CD4-positive, alpha-beta T cell (primary cell): ENCODE measurements around the gene PLRG1. TPM values are rescaled to one million over a fixed set of nuclear protein-coding genes. Genes with fewer than 3 reads are reported as not detected.

Experiments
- ATAC-seq: fragments of 200-7000 bp; cut with Tn5 transposase; one replicate; pipeline ENCODE4 v1.10.0; 2022; ENCODE audit warnings: mild to moderate bottlenecking; ENCODE audit not compliant: poor library complexity
- CTCF ChIA-PET: fragments of 350-600 bp; sonication (Branson Sonifier 250); formaldehyde crosslinking; loops from one replicate; lab custom pipeline; 2021; ENCODE audit warnings: antibody characterized with exemption, inconsistent platforms; lab: Charles Lee
- POLR2A ChIA-PET: fragments of 350-600 bp; sonication (Branson Sonifier 250); formaldehyde crosslinking; loops from one replicate; lab custom pipeline; 2021; ENCODE audit warnings: antibody characterized with exemption, inconsistent platforms; lab: Charles Lee
- DNase-seq, 14 experiments: peaks; one replicate each; pipeline ENCODE4 v3.0.0-alpha.2; 2013 to 2020; ENCODE audit warnings: mixed read lengths in 2 of 14
- H3K27ac ChIP-seq, 2 donors: one replicate each; pipeline versions ENCODE4 v1.5.1 to v1.7.0; 2013; ENCODE audit warnings: low read length in 2 of 2, low read depth in 1 of 2, mild to moderate bottlenecking in 1 of 2
- H3K27me3 ChIP-seq, 2 experiments: 1 replicate in 1 of 2; 2 replicates in 1 of 2; pipeline versions ENCODE4 v1.6.1 to v1.7.0; 2013; ENCODE audit warnings: low read length in 2 of 2, control low read depth in 1 of 2, mild to moderate bottlenecking in 1 of 2, moderate library complexity in 1 of 2; ENCODE audit not compliant: insufficient read depth in 2 of 2, control insufficient read depth in 1 of 2
- H3K36me3 ChIP-seq: one replicate; pipeline ENCODE4 v1.6.1; 2013; ENCODE audit warnings: low read length, control low read depth; ENCODE audit not compliant: insufficient read depth
- H3K4me1 ChIP-seq: one replicate; pipeline ENCODE4 v1.6.1; 2013; ENCODE audit warnings: low read length, control low read depth; ENCODE audit not compliant: insufficient read depth
- H3K4me3 ChIP-seq: one replicate; pipeline ENCODE4 v1.5.1; 2013; ENCODE audit warnings: mild to moderate bottlenecking, low read length, moderate library complexity
- H3K9me3 ChIP-seq, 2 experiments: 1 replicate in 1 of 2; 2 replicates in 1 of 2; pipeline versions ENCODE4 v1.6.1 to v1.7.0; 2013; ENCODE audit warnings: low read length in 2 of 2, mild to moderate bottlenecking in 2 of 2, control low read depth in 1 of 2, moderate library complexity in 1 of 2; ENCODE audit not compliant: control insufficient read depth in 1 of 2, insufficient read depth in 1 of 2
- H3K27ac Mint-ChIP-seq: one replicate; pipeline ENCODE4 v1.8.0; 2020; ENCODE audit warnings: mixed read lengths
- H3K27me3 Mint-ChIP-seq: one replicate; pipeline ENCODE4 v1.8.0; 2021; ENCODE audit warnings: mixed read lengths
- H3K36me3 Mint-ChIP-seq: one replicate; pipeline ENCODE4 v1.8.0; 2021; ENCODE audit warnings: low read depth, mixed read lengths
- H3K4me1 Mint-ChIP-seq: one replicate; pipeline ENCODE4 v1.8.0; 2021; ENCODE audit warnings: low read depth, mixed read lengths
- H3K4me3 Mint-ChIP-seq: one replicate; pipeline ENCODE4 v1.8.0; 2020; ENCODE audit warnings: mild to moderate bottlenecking, mixed read lengths
- H3K9me3 Mint-ChIP-seq: one replicate; pipeline ENCODE4 v1.8.0; 2020; ENCODE audit warnings: mixed read lengths
- intact Hi-C, 2 experiments: fragments of 100-400 bp; cut with DNase I in 1 of 2; cut with micrococcal nuclease in 1 of 2; formaldehyde crosslinking; loops; one replicate each; pipeline versions ENCODE4 v1.15.1 to v1.9.0; 2023 to 2025; cut with DNase I, micrococcal nuclease
- total RNA-seq, 174 experiments: library from RNA in 2 of 174; stranded (reverse) in 2 of 174; gene quantifications; one replicate each; pipeline ENCODE4 v1.2.3 and lab custom pipeline; 2021 to 2026
- TF ChIP-seq, protein P1 (sequence below): fragments of 200-600 bp; IDR thresholded peaks from one replicate; pipeline ENCODE4 v1.8.0; 2022; ENCODE audit warnings: antibody characterized with exemption, mild to moderate bottlenecking

PLRG1 gene
- total RNA-seq, 2 experiments from 2014 or later, result 41.1 to 44.8 TPM

DNA sequence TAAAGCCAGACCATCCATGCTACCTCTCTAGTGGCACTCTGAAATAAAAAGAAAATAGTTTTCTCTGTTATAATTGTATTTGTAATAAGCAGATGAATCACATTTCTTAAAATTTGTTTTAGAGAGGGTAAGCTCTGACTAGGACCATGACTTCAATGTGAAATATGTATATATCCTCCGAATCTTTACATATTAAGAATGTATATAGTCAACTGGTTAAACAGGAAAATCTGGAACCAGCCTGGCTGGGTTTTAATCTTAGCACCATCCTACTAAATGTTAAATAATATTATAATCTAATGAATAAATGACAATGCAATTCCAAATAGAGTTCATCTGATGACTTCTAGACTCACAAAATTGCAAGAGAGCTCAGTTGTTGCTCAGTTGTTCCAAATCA lies 14.1 kb upstream of the PLRG1 start:
- Histone ChIP-seq H3K27me3 (no peaks in the 10 kb centered on the region), H3K4me3 (no peak overlapping the region), H3K36me3 (no peaks in the 10 kb centered on the region), H3K27ac (no peak overlapping the region), H3K9me3 (no peaks in the 10 kb centered on the region), H3K4me1 (no peaks in the 10 kb centered on the region)
- ATAC-seq (no peak), DNase-seq (no peak)
- intact Hi-C loops, result no loop called here
- peaks cover 21% of the 10 kb centered on the region for H3K27me3 Mint-ChIP-seq
- H3K36me3 Mint-ChIP-seq, result no peaks in the 10 kb centered on the region
- no peaks in the 10 kb centered on the region for H3K4me1 Mint-ChIP-seq
- H3K4me3 Mint-ChIP-seq, result no peak overlapping the region
- H3K9me3 Mint-ChIP-seq, result no peaks in the 10 kb centered on the region
- ChIA-PET CTCF (interaction anchor here (0.8 kb wide), 1 partner anchor 12 kb away, joined by 3 read pairs; no protein-coding TSS in a partner anchor), POLR2A (no interaction called here)
- TF ChIP-seq, protein P1, sequence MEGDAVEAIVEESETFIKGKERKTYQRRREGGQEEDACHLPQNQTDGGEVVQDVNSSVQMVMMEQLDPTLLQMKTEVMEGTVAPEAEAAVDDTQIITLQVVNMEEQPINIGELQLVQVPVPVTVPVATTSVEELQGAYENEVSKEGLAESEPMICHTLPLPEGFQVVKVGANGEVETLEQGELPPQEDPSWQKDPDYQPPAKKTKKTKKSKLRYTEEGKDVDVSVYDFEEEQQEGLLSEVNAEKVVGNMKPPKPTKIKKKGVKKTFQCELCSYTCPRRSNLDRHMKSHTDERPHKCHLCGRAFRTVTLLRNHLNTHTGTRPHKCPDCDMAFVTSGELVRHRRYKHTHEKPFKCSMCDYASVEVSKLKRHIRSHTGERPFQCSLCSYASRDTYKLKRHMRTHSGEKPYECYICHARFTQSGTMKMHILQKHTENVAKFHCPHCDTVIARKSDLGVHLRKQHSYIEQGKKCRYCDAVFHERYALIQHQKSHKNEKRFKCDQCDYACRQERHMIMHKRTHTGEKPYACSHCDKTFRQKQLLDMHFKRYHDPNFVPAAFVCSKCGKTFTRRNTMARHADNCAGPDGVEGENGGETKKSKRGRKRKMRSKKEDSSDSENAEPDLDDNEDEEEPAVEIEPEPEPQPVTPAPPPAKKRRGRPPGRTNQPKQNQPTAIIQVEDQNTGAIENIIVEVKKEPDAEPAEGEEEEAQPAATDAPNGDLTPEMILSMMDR, result no peak
- H3K27ac Mint-ChIP-seq, result no peak overlapping the region

GRCh38 chr4:154562697-154563254 lies 12.6 kb upstream of the PLRG1 start, which contains the start of gene FGB:
Gene FGB (plus strand): TSS chr4:154563011. CDS start chr4:154563019, 8 bp downstream.
- intact Hi-C loops, result no loop called here
- no peak within 1 kb of the TSS for H3K27ac Mint-ChIP-seq
- ChIA-PET CTCF (interaction anchor here (0.8 kb wide), 1 partner anchor 11 kb away, joined by 4 read pairs; no protein-coding TSS in a partner anchor), POLR2A (interaction anchor here (1.1 kb wide), 1 partner anchor 13 kb away, joined by 4 read pairs; the partner anchor contains the start of gene PLRG1)
- Histone ChIP-seq H3K27ac (no peak within 1 kb of the TSS), H3K9me3 (no peaks in the 10 kb centered on the region), H3K4me3 (no peak within 1 kb of the TSS), H3K36me3 (no peaks in the 10 kb centered on the region), H3K27me3 (no peaks in the 10 kb centered on the region), H3K4me1 (no peaks in the 10 kb centered on the region)
- no peaks in the 10 kb centered on the region for H3K36me3 Mint-ChIP-seq
- H3K27me3 Mint-ChIP-seq, result peaks cover 25% of the 10 kb centered on the region
- DNase-seq (no peak), ATAC-seq (no peak)
- no peaks in the 10 kb centered on the region for H3K4me1 Mint-ChIP-seq
- TF ChIP-seq, protein P1, result no peak
- no peak within 1 kb of the TSS for H3K4me3 Mint-ChIP-seq
- no peaks in the 10 kb centered on the region for H3K9me3 Mint-ChIP-seq

DNA sequence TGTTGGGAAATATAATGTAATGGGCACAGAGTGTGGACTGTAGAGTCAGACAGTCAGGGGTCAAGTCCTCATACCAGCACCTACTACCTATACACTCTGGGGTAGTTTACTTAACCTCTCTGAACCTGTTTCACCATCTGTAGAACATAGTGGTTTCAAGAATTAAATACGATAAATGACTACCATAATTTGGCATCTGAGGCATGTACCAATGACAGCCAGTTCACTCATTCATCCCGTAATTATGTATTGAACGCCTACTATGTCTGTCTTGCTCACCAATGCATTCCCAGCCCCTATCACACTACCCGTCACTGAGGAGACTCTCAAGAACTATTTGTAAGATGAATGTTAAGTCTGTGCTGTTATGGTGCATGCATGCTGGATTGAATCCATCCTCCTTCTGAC lies 10.6 kb upstream of the PLRG1 start:
- no peaks in the 10 kb centered on the region for H3K4me1 ChIP-seq
- Mint-ChIP-seq H3K36me3 (no peaks in the 10 kb centered on the region), H3K9me3 (no peaks in the 10 kb centered on the region), H3K4me3 (no peak overlapping the region), H3K27me3 (peaks cover 16% of the 10 kb centered on the region), H3K27ac (no peak overlapping the region), H3K4me1 (no peaks in the 10 kb centered on the region)
- no peak for DNase-seq
- CTCF ChIA-PET, result no interaction called here
- POLR2A ChIA-PET, result no interaction called here
- H3K4me3 ChIP-seq, result no peak overlapping the region
- TF ChIP-seq, protein P1, result no peak
- no peaks in the 10 kb centered on the region for H3K27me3 ChIP-seq
- no peak overlapping the region for H3K27ac ChIP-seq
- no peak for ATAC-seq
- intact Hi-C loops, result no loop called here
- no peaks in the 10 kb centered on the region for H3K36me3 ChIP-seq
- H3K9me3 ChIP-seq, result no peaks in the 10 kb centered on the region
